Activated CD4-positive, alpha-beta T cell treated with anti-CD3 and anti-CD28 coated beads, Interleukin-2, amount 50 U/mL, for 1 hour (primary cell): ENCODE results near the gene DENND10.
"Not testable (repeated sequence)": the region's sequence is repeated elsewhere in the genome, so short reads cannot be mapped to it uniquely, and the experiment has no call there.

Experiments
- DNase-seq: peaks from one replicate; pipeline ENCODE4 v3.0.0-alpha.2; 2020

DENND10 gene

GRCh38 chr10:119176166-119176565 lies 72.3 kb downstream of the DENND10 start:
- DNase-seq, result no peak

- peak; percentile 16 for DNase-seq
These were observed 73.9 kb downstream of the DENND10 start for GRCh38 chr10:119177708-119178371.

DNA sequence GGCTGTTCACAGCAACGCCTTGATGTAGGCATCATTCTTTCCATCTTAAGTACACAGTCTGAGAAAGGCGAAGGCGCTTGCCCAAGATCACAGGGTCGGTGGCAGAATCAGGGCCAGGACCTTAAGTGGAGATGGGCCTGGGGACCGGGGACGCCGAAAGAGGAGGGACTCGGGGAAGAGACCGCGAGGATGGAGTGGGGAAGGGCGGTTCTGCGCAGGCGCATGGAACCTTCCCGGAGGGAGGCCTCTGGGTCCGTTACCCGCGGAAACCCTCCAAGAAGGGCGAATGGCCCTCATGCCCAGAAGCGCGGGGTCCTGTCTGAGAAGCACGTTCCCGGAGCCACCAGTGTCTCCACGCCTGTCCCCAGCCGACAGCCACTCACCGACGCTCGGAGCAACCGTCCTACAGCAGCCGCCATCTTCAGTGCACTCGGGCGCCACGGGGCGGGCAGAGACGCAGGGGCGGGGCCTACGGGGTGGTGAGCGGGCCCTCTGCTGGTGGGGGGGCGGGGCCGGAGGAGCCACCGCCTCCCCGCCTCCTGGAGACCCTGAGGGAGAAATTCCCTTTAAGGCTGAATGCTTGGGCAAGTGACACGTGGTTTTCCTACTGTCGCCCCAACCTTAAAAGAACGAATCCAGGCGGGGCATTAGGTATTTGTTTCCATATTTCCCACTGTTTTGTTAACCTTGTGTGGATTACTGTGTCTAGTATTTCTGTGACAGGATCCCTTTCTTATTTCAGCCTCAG lies 74.6 kb downstream of the DENND10 start, which contains the start of gene PRDX3:
Gene PRDX3 (minus strand): TSS at position 441 of the 748 bp plus-strand sequence. CDS start 22 bp downstream, at position 419.
- DNase-seq, result peak; percentile 93

- DNase-seq, result not testable (repeated sequence)
These were observed 77.0 kb downstream of the DENND10 start for GRCh38 chr10:119180850-119181400.

DNA sequence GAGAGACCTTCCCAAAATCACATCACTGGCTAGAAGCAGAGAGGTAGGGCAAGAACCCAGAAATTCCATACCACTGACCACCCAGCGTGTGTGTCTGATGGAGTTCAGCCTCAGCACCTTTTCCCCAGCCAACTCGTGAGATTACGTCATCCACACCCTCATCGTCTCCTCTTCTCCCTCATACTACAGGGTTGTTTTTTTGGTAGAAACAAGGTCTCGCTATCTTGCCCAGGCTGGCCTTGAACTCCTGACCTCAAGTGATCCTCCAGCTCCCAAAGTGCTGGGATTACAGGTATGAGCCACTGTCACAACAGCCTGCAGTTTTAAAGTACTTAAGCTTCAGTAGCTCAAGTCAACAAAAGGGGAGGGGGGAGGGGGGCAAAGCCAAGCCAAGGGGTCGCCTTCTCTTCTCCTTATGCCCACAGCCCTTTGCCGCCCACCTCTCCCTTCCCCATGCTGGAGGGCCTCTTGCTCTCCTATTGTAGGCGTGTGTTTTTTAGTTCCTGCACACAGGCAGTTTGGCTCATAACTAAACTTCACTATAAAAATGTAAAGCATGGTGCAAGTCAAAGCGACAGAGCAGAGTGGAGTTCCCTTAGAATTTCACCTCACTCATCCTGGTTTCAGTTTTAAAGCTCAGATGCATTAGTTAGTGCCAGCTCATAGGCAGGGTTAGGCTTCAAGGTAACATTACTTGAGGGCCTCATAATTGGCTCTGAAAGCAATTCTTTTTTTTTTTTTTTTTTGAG lies 79.9 kb downstream of the DENND10 start:
- DNase-seq, result no peak
